GM19023 (cell line): ENCODE data around the gene PROM2.
"Not testable (repeated sequence)": the region's sequence is repeated elsewhere in the genome, so short reads cannot be mapped to it uniquely, and the experiment has no call there.

Experiments used
- ATAC-seq: cut with Tn5 transposase; IDR thresholded peaks from one replicate; pipeline ENCODE4 v1.9.1; 2021; ENCODE audit warnings: mild to moderate bottlenecking, moderate library complexity; ENCODE audit not compliant: unreplicated experiment

Gene PROM2

GRCh38 chr2:95274291-95275150, at the start of gene PROM2:
TSS of gene PROM2 (plus strand) at chr2:95274449. CDS start at chr2:95274586, 137 bp downstream.
- ATAC-seq: no peak

GRCh38 chr2:95225658-95226057, 48.6 kb upstream of the PROM2 start:
- no peak for ATAC-seq

- no peak for ATAC-seq
These were observed 42.5 kb upstream of the PROM2 start for GRCh38 chr2:95231723-95232122.

- no peak for ATAC-seq
These were observed 42.0 kb upstream of the PROM2 start for GRCh38 chr2:95232232-95232631.

GRCh38 chr2:95234286-95234785, 39.9 kb upstream of the PROM2 start:
- ATAC-seq: no peak

- ATAC-seq: no peak
These were observed 39.4 kb upstream of the PROM2 start for GRCh38 chr2:95234816-95235215.

GRCh38 chr2:95238131-95238530, 36.1 kb upstream of the PROM2 start:
- no peak for ATAC-seq

GRCh38 chr2:95240091-95240490, 34.2 kb upstream of the PROM2 start:
- ATAC-seq: no peak

- ATAC-seq: no peak
These were observed 33.7 kb upstream of the PROM2 start for GRCh38 chr2:95240556-95240955.

GRCh38 chr2:95242084-95242483, 32.2 kb upstream of the PROM2 start:
- ATAC-seq: not testable (repeated sequence)

GRCh38 chr2:95258271-95258670, 16.0 kb upstream of the PROM2 start:
- no peak for ATAC-seq

GRCh38 chr2:95260028-95261023, 13.9 kb upstream of the PROM2 start:
- no peak for ATAC-seq

- no peak for ATAC-seq
These were observed 12.6 kb upstream of the PROM2 start for GRCh38 chr2:95261602-95262001.

- ATAC-seq: no peak
These were observed 11.2 kb upstream of the PROM2 start for GRCh38 chr2:95262896-95263542.

- ATAC-seq: no peak
These were observed 9.6 kb upstream of the PROM2 start for GRCh38 chr2:95264624-95265023.

GRCh38 chr2:95265182-95265581, 9.1 kb upstream of the PROM2 start:
- ATAC-seq: no peak

GRCh38 chr2:95266781-95267430, 7.3 kb upstream of the PROM2 start:
- ATAC-seq: no peak

GRCh38 chr2:95267458-95268210, 6.6 kb upstream of the PROM2 start:
- no peak for ATAC-seq

GRCh38 chr2:95268211-95269035, 5.8 kb upstream of the PROM2 start:
- ATAC-seq: no peak
